ENCODE data around the gene NME4.

The NME4 gene

GRCh38 chr16:424033-424622 is 27.1 kb downstream of the NME4 start:
- no CpG with 5 or more reads among the region's 20 CpGs for WGBS (ENCODE audit: extremely low coverage, insufficient coverage, insufficient read length)
- Histone ChIP-seq H4K91ac (ENCODE audit: low read depth, low read length) (no peak overlapping the region), H3K4me1 (ENCODE audit: control insufficient read depth in 1 of 2, insufficient read depth in 2 of 2, low read length in 2 of 2) (peaks cover 15 to 18% of the 10 kb centered on the region in 2 experiments), H3K9me3 (ENCODE audit: insufficient read depth, low read depth, low read length) (peaks cover 2% of the 10 kb centered on the region), H3K4me2 (ENCODE audit: low read length) (no peak overlapping the region), H2AFZ (ENCODE audit: insufficient read depth, low read length, poor library complexity) (no peak overlapping the region), H3K4me3 (ENCODE audit: low read depth, low read length) (no peak overlapping the region), H3K23ac (ENCODE audit: low read length) (no peak overlapping the region), H2AK5ac (ENCODE audit: low read length) (no peak overlapping the region), H3K79me1 (ENCODE audit: low read length) (peaks cover 5% of the 10 kb centered on the region), H3K14ac (ENCODE audit: low read length) (no peak overlapping the region), H3K27ac (ENCODE audit: low read depth, low read length) (no peak overlapping the region), H2BK120ac (ENCODE audit: insufficient read depth, low read length, poor library complexity) (no peak overlapping the region), H2BK5ac (ENCODE audit: low read depth, low read length, poor library complexity) (no peak overlapping the region), H3K9ac (ENCODE audit: low read length) (no peak overlapping the region), H2BK12ac (ENCODE audit: low read length) (no peak overlapping the region), H3K18ac (ENCODE audit: low read length) (no peak overlapping the region), H3K79me2 (ENCODE audit: control insufficient read depth, insufficient read depth, low read length, poor library complexity) (peaks cover 10% of the 10 kb centered on the region), H4K12ac (ENCODE audit: low read depth, low read length) (no peak overlapping the region), H3K27me3 (ENCODE audit: insufficient read depth, low read length) (peaks cover 17% of the 10 kb centered on the region), H4K8ac (ENCODE audit: low read depth, low read length) (no peak overlapping the region), H3K4ac (ENCODE audit: low read depth, low read length) (no peak overlapping the region), H3K36me3 (ENCODE audit: control insufficient read depth in 1 of 2, insufficient read depth in 2 of 2, low read length in 2 of 2) (no peaks in the 10 kb centered on the region)
- DNase-seq = peak in 1 of 2 donors; percentile 18

GRCh38 chr16:424623-425081 is 27.7 kb downstream of the NME4 start:
- peak overlapping the region; percentile 21 for H4K12ac ChIP-seq (ENCODE audit: low read depth, low read length)
- peak in 1 of 2 donors; percentile 13 for DNase-seq
- H3K4me1 ChIP-seq (ENCODE audit: control insufficient read depth in 1 of 2, insufficient read depth in 2 of 2, low read length in 2 of 2) = peaks cover 15 to 18% of the 10 kb centered on the region in 2 experiments
- no peak overlapping the region for H4K91ac ChIP-seq (ENCODE audit: low read depth, low read length)
- peak overlapping the region; percentile 59 for H3K9ac ChIP-seq (ENCODE audit: low read length)
- H3K14ac ChIP-seq (ENCODE audit: low read length) = no peak overlapping the region
- peak overlapping the region; percentile 84 for H2AFZ ChIP-seq (ENCODE audit: insufficient read depth, low read length, poor library complexity)
- H3K4me3 ChIP-seq (ENCODE audit: low read depth, low read length) = peak overlapping the region; percentile 78
- peaks cover 2% of the 10 kb centered on the region for H3K9me3 ChIP-seq (ENCODE audit: insufficient read depth, low read depth, low read length)
- no peak overlapping the region for H2BK12ac ChIP-seq (ENCODE audit: low read length)
- H2AK5ac ChIP-seq (ENCODE audit: low read length) = no peak overlapping the region
- peaks cover 17% of the 10 kb centered on the region for H3K27me3 ChIP-seq (ENCODE audit: insufficient read depth, low read length)
- H3K36me3 ChIP-seq (ENCODE audit: control insufficient read depth in 1 of 2, insufficient read depth in 2 of 2, low read length in 2 of 2) = no peaks in the 10 kb centered on the region
- peak overlapping the region; percentile 11 for H2BK120ac ChIP-seq (ENCODE audit: insufficient read depth, low read length, poor library complexity)
- H4K8ac ChIP-seq (ENCODE audit: low read depth, low read length) = peak overlapping the region; percentile 66
- peak overlapping the region; percentile 84 for H3K4me2 ChIP-seq (ENCODE audit: low read length)
- WGBS (ENCODE audit: extremely low coverage, insufficient coverage, insufficient read length) = no CpG with 5 or more reads among the region's 31 CpGs
- no peak overlapping the region for H3K4ac ChIP-seq (ENCODE audit: low read depth, low read length)
- H3K27ac ChIP-seq (ENCODE audit: low read depth, low read length) = no peak overlapping the region
- H3K79me2 ChIP-seq (ENCODE audit: control insufficient read depth, insufficient read depth, low read length, poor library complexity) = peaks cover 10% of the 10 kb centered on the region
- H3K18ac ChIP-seq (ENCODE audit: low read length) = no peak overlapping the region
- H3K79me1 ChIP-seq (ENCODE audit: low read length) = peaks cover 5% of the 10 kb centered on the region
- H3K23ac ChIP-seq (ENCODE audit: low read length) = no peak overlapping the region
- no peak overlapping the region for H2BK5ac ChIP-seq (ENCODE audit: low read depth, low read length, poor library complexity)

GRCh38 chr16:425082-425718 is 28.2 kb downstream of the NME4 start, which contains the start of gene RAB11FIP3:
Gene RAB11FIP3 (plus strand): TSS chr16:425649. CDS start chr16:426007, 358 bp downstream.
- Histone ChIP-seq H3K4me2 (ENCODE audit: low read length) (peak within 1 kb of the TSS; percentile 84), H3K9me3 (ENCODE audit: insufficient read depth, low read depth, low read length) (peaks cover 2% of the 10 kb centered on the region), H2BK120ac (ENCODE audit: insufficient read depth, low read length, poor library complexity) (peak within 1 kb of the TSS; percentile 44), H3K27ac (ENCODE audit: low read depth, low read length) (no peak within 1 kb of the TSS), H3K4me1 (ENCODE audit: control insufficient read depth in 1 of 2, insufficient read depth in 2 of 2, low read length in 2 of 2) (peaks cover 15 to 18% of the 10 kb centered on the region in 2 experiments), H4K8ac (ENCODE audit: low read depth, low read length) (peak within 1 kb of the TSS; percentile 75), H4K12ac (ENCODE audit: low read depth, low read length) (peak within 1 kb of the TSS; percentile 21), H2AK5ac (ENCODE audit: low read length) (peak within 1 kb of the TSS; percentile 71), H3K36me3 (ENCODE audit: control insufficient read depth in 1 of 2, insufficient read depth in 2 of 2, low read length in 2 of 2) (no peaks in the 10 kb centered on the region), H3K79me1 (ENCODE audit: low read length) (peaks cover 5% of the 10 kb centered on the region), H4K91ac (ENCODE audit: low read depth, low read length) (peak within 1 kb of the TSS; percentile 55), H2BK12ac (ENCODE audit: low read length) (no peak within 1 kb of the TSS), H3K4me3 (ENCODE audit: low read depth, low read length) (peak within 1 kb of the TSS; percentile 78), H3K23ac (ENCODE audit: low read length) (no peak within 1 kb of the TSS), H3K9ac (ENCODE audit: low read length) (peak within 1 kb of the TSS; percentile 71), H3K18ac (ENCODE audit: low read length) (peak within 1 kb of the TSS; percentile 98), H3K4ac (ENCODE audit: low read depth, low read length) (peak within 1 kb of the TSS; percentile 68), H2BK5ac (ENCODE audit: low read depth, low read length, poor library complexity) (no peak within 1 kb of the TSS), H2AFZ (ENCODE audit: insufficient read depth, low read length, poor library complexity) (peak within 1 kb of the TSS; percentile 84), H3K27me3 (ENCODE audit: insufficient read depth, low read length) (peaks cover 17% of the 10 kb centered on the region), H3K79me2 (ENCODE audit: control insufficient read depth, insufficient read depth, low read length, poor library complexity) (peaks cover 10% of the 10 kb centered on the region), H3K14ac (ENCODE audit: low read length) (peak within 1 kb of the TSS; percentile 42)
- peak; percentile 34 to 69 for DNase-seq
- WGBS (ENCODE audit: extremely low coverage, insufficient coverage, insufficient read length) = no CpG with 5 or more reads among the region's 77 CpGs

GRCh38 chr16:425740-426114 is 28.7 kb downstream of the NME4 start:
- Histone ChIP-seq H4K12ac (ENCODE audit: low read depth, low read length) (no peak overlapping the region), H2BK120ac (ENCODE audit: insufficient read depth, low read length, poor library complexity) (no peak overlapping the region), H3K18ac (ENCODE audit: low read length) (peak overlapping the region; percentile 56), H4K91ac (ENCODE audit: low read depth, low read length) (peak overlapping the region; percentile 55), H3K4me2 (ENCODE audit: low read length) (peak overlapping the region; percentile 84), H3K9ac (ENCODE audit: low read length) (peak overlapping the region; percentile 71), H4K8ac (ENCODE audit: low read depth, low read length) (peak overlapping the region; percentile 51), H3K4ac (ENCODE audit: low read depth, low read length) (no peak overlapping the region), H3K4me1 (ENCODE audit: control insufficient read depth in 1 of 2, insufficient read depth in 2 of 2, low read length in 2 of 2) (peaks cover 15 to 18% of the 10 kb centered on the region in 2 experiments), H2BK5ac (ENCODE audit: low read depth, low read length, poor library complexity) (no peak overlapping the region), H2AFZ (ENCODE audit: insufficient read depth, low read length, poor library complexity) (peak overlapping the region; percentile 70), H2BK12ac (ENCODE audit: low read length) (no peak overlapping the region), H3K36me3 (ENCODE audit: control insufficient read depth in 1 of 2, insufficient read depth in 2 of 2, low read length in 2 of 2) (peaks cover 0 to 2% of the 10 kb centered on the region in 2 experiments), H3K9me3 (ENCODE audit: insufficient read depth, low read depth, low read length) (peaks cover 2% of the 10 kb centered on the region), H3K27me3 (ENCODE audit: insufficient read depth, low read length) (peaks cover 17% of the 10 kb centered on the region), H3K4me3 (ENCODE audit: low read depth, low read length) (peak overlapping the region; percentile 71), H3K14ac (ENCODE audit: low read length) (peak overlapping the region; percentile 42), H2AK5ac (ENCODE audit: low read length) (no peak overlapping the region), H3K27ac (ENCODE audit: low read depth, low read length) (no peak overlapping the region), H3K23ac (ENCODE audit: low read length) (no peak overlapping the region), H3K79me2 (ENCODE audit: control insufficient read depth, insufficient read depth, low read length, poor library complexity) (peaks cover 10% of the 10 kb centered on the region), H3K79me1 (ENCODE audit: low read length) (peaks cover 5% of the 10 kb centered on the region)
- DNase-seq = peak in 1 of 2 donors; percentile 39
- WGBS (ENCODE audit: extremely low coverage, insufficient coverage, insufficient read length) = no CpG with 5 or more reads among the region's 63 CpGs
